SK-N-SH (cell line): ENCODE results near the gene KCNK18. TPM values are rescaled to one million over a fixed set of nuclear protein-coding genes. Genes with fewer than 3 reads are reported as not detected.

Experiments
- CTCF ChIA-PET: fragments of 300-600, 350-600 bp; formaldehyde crosslinking; extraction: SDS; loops from one replicate; lab custom pipeline; 2021; lab: Yijun Ruan, JAX
- POLR2A ChIA-PET: fragments of 350-600 bp; sonication (Branson Sonifier 250); formaldehyde crosslinking; extraction: SDS; loops from one replicate; lab custom pipeline; 2020; ENCODE audit warnings: antibody characterized with exemption, inconsistent platforms; lab: Yijun Ruan, JAX
- DNase-seq: peaks from one replicate; pipeline ENCODE4 v3.0.0; 2012
- H2AFZ ChIP-seq: fragments of 200-600 bp; sonication (generic); 2 replicates; pipeline ENCODE4 v1.8.1; 2016; ENCODE audit warnings: antibody characterized with exemption, mild to moderate bottlenecking, low read depth
- H3F3A ChIP-seq: fragments of 200-600 bp; sonication (generic); replicated peaks from 2 replicates; pipeline ENCODE3; 2016; ENCODE audit warnings: antibody characterized with exemption, mild to moderate bottlenecking; ENCODE audit not compliant: insufficient read depth
- H3K27ac ChIP-seq, 2 experiments: fragments of 200-500 bp in 1 of 2; fragments of 200-600 bp in 1 of 2; sonication (Bioruptor generic) in 1 of 2; sonication (generic), shearing (Covaris generic) in 1 of 2; 2 replicates each; pipeline versions ENCODE4 v1.5.1 to v1.6.1; 2014 to 2016; ENCODE audit warnings: low read depth in 2 of 2, inconsistent platforms in 1 of 2, low read length in 1 of 2, mild to moderate bottlenecking in 1 of 2, mixed read lengths in 1 of 2
- H3K27me3 ChIP-seq: fragments of 200-600 bp; sonication (generic), shearing (Covaris generic); 2 replicates; pipeline ENCODE4 v1.6.1; 2016; ENCODE audit warnings: mixed run types; ENCODE audit not compliant: insufficient read depth
- H3K36me3 ChIP-seq, 2 experiments: fragments of 200-500 bp in 1 of 2; fragments of 200-600 bp in 1 of 2; sonication (Bioruptor generic) in 1 of 2; sonication (generic) in 1 of 2; replicated peaks in 1 of 2; 2 replicates each; pipeline versions ENCODE3 to v1.5.1; 2014 to 2016; ENCODE audit warnings: low read length in 1 of 2, mild to moderate bottlenecking in 1 of 2; ENCODE audit not compliant: insufficient read depth in 2 of 2, control insufficient read depth in 1 of 2
- H3K4me1 ChIP-seq, 2 experiments: fragments of 200-500 bp in 1 of 2; fragments of 200-600 bp in 1 of 2; sonication (Bioruptor generic) in 1 of 2; sonication (generic), shearing (Covaris generic) in 1 of 2; 2 replicates each; pipeline versions ENCODE4 v1.5.1 to v1.6.1; 2014 to 2016; ENCODE audit warnings: low read depth in 1 of 2, low read length in 1 of 2, mixed run types in 1 of 2; ENCODE audit not compliant: insufficient read depth in 2 of 2, control insufficient read depth in 1 of 2
- H3K4me2 ChIP-seq: fragments of 200-600 bp; sonication (generic), shearing (Covaris generic); 2 replicates; pipeline ENCODE4 v1.6.1; 2017; ENCODE audit warnings: mixed run types
- H3K4me3 ChIP-seq, 2 experiments: fragments of 200-500 bp in 1 of 2; fragments of 200-600 bp in 1 of 2; sonication (Bioruptor generic) in 1 of 2; sonication (generic), shearing (Covaris generic) in 1 of 2; 2 replicates each; pipeline versions ENCODE4 v1.5.1 to v1.8.1; 2014 to 2016; ENCODE audit warnings: low read depth in 2 of 2, inconsistent platforms in 1 of 2, low read length in 1 of 2, mild to moderate bottlenecking in 1 of 2, mixed read lengths in 1 of 2, moderate library complexity in 1 of 2
- H3K79me2 ChIP-seq: fragments of 200-600 bp; sonication (generic); 2 replicates; pipeline ENCODE4 v1.8.1; 2017; ENCODE audit warnings: mild to moderate bottlenecking; ENCODE audit not compliant: insufficient read depth
- H3K9ac ChIP-seq: fragments of 200-600 bp; sonication (generic); 2 replicates; pipeline ENCODE4 v1.6.1; 2017; ENCODE audit warnings: mixed run types
- H3K9me2 ChIP-seq: fragments of 200-600 bp; sonication (generic); 2 replicates; pipeline ENCODE4 v1.6.1; 2017; ENCODE audit warnings: mixed run types
- H3K9me3 ChIP-seq: fragments of 200-600 bp; sonication (generic); 2 replicates; pipeline ENCODE4 v1.6.1; 2017; ENCODE audit warnings: mixed run types, mild to moderate bottlenecking, moderate library complexity
- H4K20me1 ChIP-seq: fragments of 200-600 bp; sonication (generic); 2 replicates; pipeline ENCODE4 v1.6.1; 2017; ENCODE audit warnings: mild to moderate bottlenecking, mixed run types; ENCODE audit not compliant: insufficient read depth
- CHD2 ChIP-seq: fragments of 150-350 bp; IDR thresholded peaks from 2 replicates; pipeline ENCODE4 v1.6.1; 2018; ENCODE audit warnings: low read length; ENCODE audit not compliant: partially characterized antibody
- CTCF ChIP-seq: fragments of 200-600 bp; sonication (generic); IDR thresholded peaks from 2 replicates; pipeline ENCODE4 v1.6.1; 2017; ENCODE audit warnings: antibody characterized with exemption, mild to moderate bottlenecking, moderate library complexity
- FOSL2 ChIP-seq: IDR thresholded peaks from 2 replicates; pipeline ENCODE4 v1.4.0; 2012; ENCODE audit warnings: low read depth, mild to moderate bottlenecking, moderate library complexity, borderline replicate concordance
- FOXJ3 ChIP-seq: sonication (generic); formaldehyde crosslinking; IDR thresholded peaks from 2 replicates; pipeline ENCODE4 v1.5.1; 2020; ENCODE audit warnings: mild to moderate bottlenecking, missing genetic modification reagents
- FOXM1 ChIP-seq: IDR thresholded peaks from 2 replicates; pipeline ENCODE4 v1.4.0; 2012; ENCODE audit warnings: low read depth, mild to moderate bottlenecking
- GABPA ChIP-seq: IDR thresholded peaks from 2 replicates; pipeline ENCODE4 v1.4.0; 2012; ENCODE audit warnings: low read depth, mild to moderate bottlenecking
- GATA2 ChIP-seq: sonication (generic); formaldehyde crosslinking; IDR thresholded peaks from 2 replicates; pipeline ENCODE4 v1.5.0; 2020; ENCODE audit warnings: mild to moderate bottlenecking, missing genetic modification reagents
- JUND ChIP-seq: IDR thresholded peaks from 2 replicates; pipeline ENCODE4 v1.4.0; 2012
- MAX ChIP-seq: IDR thresholded peaks from 2 replicates; pipeline ENCODE4 v1.4.0; 2012; ENCODE audit warnings: low read depth
- NRF1 ChIP-seq: IDR thresholded peaks from 2 replicates; pipeline ENCODE4 v1.6.1; 2012; ENCODE audit warnings: low read depth, mild to moderate bottlenecking, low read length
- POLR2AphosphoS5 ChIP-seq: IDR thresholded peaks from 2 replicates; pipeline ENCODE4 v1.6.1; 2012; ENCODE audit warnings: low read depth, low read length
- RAD21 ChIP-seq: IDR thresholded peaks from 2 replicates; pipeline ENCODE4 v1.6.1; 2012; ENCODE audit warnings: mild to moderate bottlenecking, low read length
- RCOR1 ChIP-seq: fragments of 150-350 bp; IDR thresholded peaks from 2 replicates; pipeline ENCODE4 v1.6.1; 2017; ENCODE audit warnings: antibody characterized with exemption, low read length
- RFX5 ChIP-seq: IDR thresholded peaks from 2 replicates; pipeline ENCODE4 v1.6.1; 2012; ENCODE audit warnings: mild to moderate bottlenecking, improper control_type of control experiment, low read length
- SMC3 ChIP-seq: IDR thresholded peaks from 2 replicates; pipeline ENCODE4 v1.6.1; 2012; ENCODE audit warnings: low read depth, low read length, improper control_type of control experiment
- TAF1 ChIP-seq: IDR thresholded peaks from 2 replicates; pipeline ENCODE4 v1.6.1; 2012; ENCODE audit warnings: low read depth, mild to moderate bottlenecking, low read length, moderate library complexity, borderline replicate concordance
- TCF12 ChIP-seq: IDR thresholded peaks from 2 replicates; pipeline ENCODE4 v1.4.0; 2012
- WGBS: methylation state at CpG from one replicate; pipeline ENCODE4 v1.1.6; 2017; ENCODE audit warnings: low lambda C conversion rate; 5-methylcytosine and 5-hydroxymethylcytosine counted together
- polyA plus RNA-seq, 3 experiments: library from polyadenylated mRNA; depleted of rRNA; stranded (reverse); fragments of >200 nt; gene quantifications; 2 replicates each; pipeline ENCODE4 v1.2.3, GENCODE V29; 2012
- TF ChIP-seq, protein P1 (sequence below): IDR thresholded peaks from 2 replicates; pipeline ENCODE4; 2012
- TF ChIP-seq, protein P2 (sequence below): IDR thresholded peaks from 2 replicates; pipeline ENCODE4 v1.4.0; 2012; ENCODE audit warnings: low read depth, borderline replicate concordance

The KCNK18 gene
- polyA plus RNA-seq, 1 of the 3 experiments (the other 2 are of a cell fraction) = not detected

GRCh38 chr10:117165538-117166417 lies 31.5 kb upstream of the KCNK18 start:
- ChIA-PET CTCF (interaction anchor here (0.6 to 11.1 kb wide), 23 partner anchors 9 to 538 kb away, joined by 3 to 265 read pairs (median 6); partner anchors contain the start of gene ENO4), POLR2A (interaction anchor here (1.4 kb wide), 1 partner anchor 369 kb away, joined by 4 read pairs; no protein-coding TSS in a partner anchor)
- Histone ChIP-seq H3K79me2 (no peaks in the 10 kb centered on the region), H3K4me1 (peaks cover 0 to 9% of the 10 kb centered on the region in 2 experiments; a peak in 1 of 4 replicates), H4K20me1 (no peaks in the 10 kb centered on the region), H3K9me2 (no peaks in the 10 kb centered on the region), H2AFZ (peak overlapping the region; percentile 56; the same call in 1 of the 2 replicates), H3F3A (no peaks in the 10 kb centered on the region), H3K4me2 (peak overlapping the region; percentile 67), H3K4me3 (peak overlapping the region in 1 of 2 experiments; percentile 26; a peak in 1 of 4 replicates), H3K27ac (no peak overlapping the region), H3K9me3 (no peaks in the 10 kb centered on the region), H3K27me3 (peaks cover 93% of the 10 kb centered on the region), H3K36me3 (no peaks in the 10 kb centered on the region), H3K9ac (no peak overlapping the region)
- TF ChIP-seq FOXM1 (no peak), NRF1 (peak; percentile 9; the same call in 1 of the 2 replicates), RFX5 (no peak), SMC3 (peak; percentile 67), CTCF (peak; percentile 66), GABPA (no peak), RAD21 (peak; percentile 71)
- 14% methylated on average over 23 of the region's 51 CpGs for WGBS
- DNase-seq = peak; percentile 89

- TF ChIP-seq, protein P1, sequence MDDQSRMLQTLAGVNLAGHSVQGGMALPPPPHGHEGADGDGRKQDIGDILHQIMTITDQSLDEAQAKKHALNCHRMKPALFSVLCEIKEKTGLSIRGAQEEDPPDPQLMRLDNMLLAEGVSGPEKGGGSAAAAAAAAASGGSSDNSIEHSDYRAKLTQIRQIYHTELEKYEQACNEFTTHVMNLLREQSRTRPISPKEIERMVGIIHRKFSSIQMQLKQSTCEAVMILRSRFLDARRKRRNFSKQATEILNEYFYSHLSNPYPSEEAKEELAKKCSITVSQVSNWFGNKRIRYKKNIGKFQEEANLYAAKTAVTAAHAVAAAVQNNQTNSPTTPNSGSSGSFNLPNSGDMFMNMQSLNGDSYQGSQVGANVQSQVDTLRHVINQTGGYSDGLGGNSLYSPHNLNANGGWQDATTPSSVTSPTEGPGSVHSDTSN = no peak
- TF ChIP-seq POLR2AphosphoS5 (no peak), TAF1 (no peak), GATA2 (CRISPR knock-in tag) (no peak), MAX (no peak), JUND (no peak), RCOR1 (no peak), TCF12 (no peak), CHD2 (no peak), FOXJ3 (CRISPR knock-in tag) (no peak), SMC3 (no peak), FOSL2 (no peak)
- TF ChIP-seq, protein P2, sequence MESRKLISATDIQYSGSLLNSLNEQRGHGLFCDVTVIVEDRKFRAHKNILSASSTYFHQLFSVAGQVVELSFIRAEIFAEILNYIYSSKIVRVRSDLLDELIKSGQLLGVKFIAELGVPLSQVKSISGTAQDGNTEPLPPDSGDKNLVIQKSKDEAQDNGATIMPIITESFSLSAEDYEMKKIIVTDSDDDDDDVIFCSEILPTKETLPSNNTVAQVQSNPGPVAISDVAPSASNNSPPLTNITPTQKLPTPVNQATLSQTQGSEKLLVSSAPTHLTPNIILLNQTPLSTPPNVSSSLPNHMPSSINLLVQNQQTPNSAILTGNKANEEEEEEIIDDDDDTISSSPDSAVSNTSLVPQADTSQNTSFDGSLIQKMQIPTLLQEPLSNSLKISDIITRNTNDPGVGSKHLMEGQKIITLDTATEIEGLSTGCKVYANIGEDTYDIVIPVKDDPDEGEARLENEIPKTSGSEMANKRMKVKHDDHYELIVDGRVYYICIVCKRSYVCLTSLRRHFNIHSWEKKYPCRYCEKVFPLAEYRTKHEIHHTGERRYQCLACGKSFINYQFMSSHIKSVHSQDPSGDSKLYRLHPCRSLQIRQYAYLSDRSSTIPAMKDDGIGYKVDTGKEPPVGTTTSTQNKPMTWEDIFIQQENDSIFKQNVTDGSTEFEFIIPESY = no peak
- no peak for DNase-seq
- no peak overlapping the region for H3K4me3 ChIP-seq
- H3F3A ChIP-seq = no peaks in the 10 kb centered on the region
- no peaks in the 10 kb centered on the region for H4K20me1 ChIP-seq
- H3K9me3 ChIP-seq = no peaks in the 10 kb centered on the region
- H3K9ac ChIP-seq = no peak overlapping the region
- POLR2A ChIA-PET = interaction anchor here (1.4 kb wide), 1 partner anchor 370 kb away, joined by 4 read pairs; no protein-coding TSS in a partner anchor
- H3K27me3 ChIP-seq = peaks cover 92% of the 10 kb centered on the region
- no peaks in the 10 kb centered on the region for H3K79me2 ChIP-seq
- no peaks in the 10 kb centered on the region for H3K9me2 ChIP-seq
- no peak overlapping the region for H2AFZ ChIP-seq
- H3K4me1 ChIP-seq = peaks cover 0 to 9% of the 10 kb centered on the region in 2 experiments; a peak in 1 of 4 replicates
- no peaks in the 10 kb centered on the region for H3K36me3 ChIP-seq
- 21% methylated on average over 32 of the region's 41 CpGs for WGBS
- H3K4me2 ChIP-seq = peak overlapping the region; percentile 67
- CTCF ChIA-PET = interaction anchor here (0.6 to 11.1 kb wide), 44 partner anchors 9 to 556 kb away, joined by 3 to 265 read pairs (median 6); partner anchors contain the start of gene ENO4
- H3K27ac ChIP-seq = no peak overlapping the region
These were observed 30.6 kb upstream of the KCNK18 start for GRCh38 chr10:117166418-117167345.
